Stomach (tissue), 4 donors: Measurements from ENCODE around the gene NAALADL2.

Source experiments
- EP300 ChIP-seq: sonication (generic); formaldehyde crosslinking; IDR thresholded peaks from one replicate; pipeline ENCODE4 v1.6.1; 2017; ENCODE audit warnings: antibody characterized with exemption
- POLR2A ChIP-seq, 4 donors: fragments of 450-650 bp; IDR thresholded peaks; one replicate each; pipeline ENCODE4 v1.6.1; 2016; ENCODE audit warnings: antibody characterized with exemption in 4 of 4, control low read depth in 2 of 4, mild to moderate bottlenecking in 1 of 4, moderate library complexity in 1 of 4

- no peak for TF ChIP-seq POLR2A (IDR thresholded peaks at IDR 0.05)
- no peak for TF ChIP-seq EP300
These were observed 333.4 kb downstream of the NAALADL2 start for GRCh38 chr3:175192536-175192935.
